Cortex of kidney (tissue), 1 donor: ENCODE measurements around the gene OR10T2.
"Not testable (repeated sequence)": the region's sequence is repeated elsewhere in the genome, so short reads cannot be mapped to it uniquely, and the experiment has no call there.

ENCODE experiments used
- DNase-seq: peaks from one replicate; lab custom pipeline; 2025; lab: John Stamatoyannopoulos, UW

The OR10T2 gene

GRCh38 chr1:158398818-158399514 is at the start of gene OR10T2:
TSS of gene OR10T2 (minus strand) at chr1:158399466. CDS start at chr1:158399466, 0 bp downstream.
- no peak for DNase-seq

GRCh38 chr1:158445376-158445775 is 46.1 kb upstream of the OR10T2 start:
- DNase-seq: no peak

- DNase-seq: no peak
These were observed 35.5 kb upstream of the OR10T2 start for GRCh38 chr1:158434741-158435140.

GRCh38 chr1:158430163-158430562 is 30.9 kb upstream of the OR10T2 start:
- not testable (repeated sequence) for DNase-seq

GRCh38 chr1:158426137-158426536 is 26.9 kb upstream of the OR10T2 start, which contains the start of gene OR10K2:
TSS of gene OR10K2 (minus strand) at chr1:158426237. CDS start at chr1:158420866, 5,371 bp downstream.
- no peak for DNase-seq

GRCh38 chr1:158425027-158425426 is 25.8 kb upstream of the OR10T2 start:
- DNase-seq: no peak

GRCh38 chr1:158422212-158422611 is 22.9 kb upstream of the OR10T2 start:
- no peak for DNase-seq

GRCh38 chr1:158417586-158417985 is 18.3 kb upstream of the OR10T2 start:
- no peak for DNase-seq

- DNase-seq: no peak
These were observed 15.5 kb upstream of the OR10T2 start for GRCh38 chr1:158414651-158415345.

- DNase-seq: no peak
These were observed 7.8 kb upstream of the OR10T2 start for GRCh38 chr1:158407092-158407491.

- DNase-seq: no peak
These were observed 1.6 kb upstream of the OR10T2 start for GRCh38 chr1:158400871-158401270.

- DNase-seq: no peak
These were observed 2.6 kb downstream of the OR10T2 start for GRCh38 chr1:158396646-158397045.

GRCh38 chr1:158393476-158393875 is 5.8 kb downstream of the OR10T2 start:
- no peak for DNase-seq

GRCh38 chr1:158391099-158391498 is 8.2 kb downstream of the OR10T2 start:
- DNase-seq: no peak

GRCh38 chr1:158390331-158390730 is 8.9 kb downstream of the OR10T2 start:
- no peak for DNase-seq

- DNase-seq: no peak
These were observed 24.4 kb downstream of the OR10T2 start for GRCh38 chr1:158374860-158375259.

- DNase-seq: not testable (repeated sequence)
These were observed 25.2 kb downstream of the OR10T2 start for GRCh38 chr1:158374101-158374500.

GRCh38 chr1:158371188-158371953 is 27.9 kb downstream of the OR10T2 start:
- DNase-seq: no peak

- DNase-seq: no peak
These were observed 32.5 kb downstream of the OR10T2 start for GRCh38 chr1:158366783-158367182.

- DNase-seq: no peak
These were observed 36.3 kb downstream of the OR10T2 start for GRCh38 chr1:158362941-158363340.

GRCh38 chr1:158362482-158362881 is 36.8 kb downstream of the OR10T2 start:
- no peak for DNase-seq

- DNase-seq: no peak
These were observed 41.8 kb downstream of the OR10T2 start for GRCh38 chr1:158357441-158357840.

GRCh38 chr1:158356616-158357015 is 42.6 kb downstream of the OR10T2 start:
- no peak for DNase-seq
